ENCODE results near the gene GRIK2. TPM values are rescaled to one million over a fixed set of nuclear protein-coding genes. Genes with fewer than 3 reads are reported as not detected.

Gene GRIK2
- total RNA-seq, 1 experiment from 2014 or later = 0.70 TPM

DNA sequence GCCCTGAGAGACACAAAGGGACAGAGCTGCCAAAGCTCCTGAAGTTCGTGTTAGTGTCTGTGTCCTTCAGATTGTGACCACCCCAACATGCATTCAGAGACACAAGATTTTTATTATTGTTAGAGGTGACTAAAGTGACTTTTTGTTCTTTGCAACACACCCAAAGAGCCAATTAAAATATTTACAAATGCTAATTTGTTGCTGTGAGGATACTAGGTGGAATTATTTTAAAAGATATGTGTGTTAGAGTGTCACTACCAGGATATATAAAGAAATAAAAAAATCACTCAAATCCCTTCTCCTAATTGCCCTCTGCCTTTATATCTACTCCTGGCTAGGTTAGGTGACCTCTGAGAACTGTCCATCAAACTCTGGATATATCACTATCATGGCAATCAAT is 160.7 kb downstream of the GRIK2 start:
- H3K18ac ChIP-seq (ENCODE audit: insufficient read length, low read depth, low read length) = no peak overlapping the region
- H3K4me1 Mint-ChIP-seq = peaks cover 13 to 17% of the 10 kb centered on the region in 2 experiments
- no peaks in the 10 kb centered on the region for H3K79me2 ChIP-seq (ENCODE audit: insufficient read depth, low read length)
- H3K14ac ChIP-seq (ENCODE audit: insufficient read depth, low read length) = no peak overlapping the region
- H2AFZ ChIP-seq (ENCODE audit: low read length) = no peak overlapping the region
- WGBS (ENCODE audit: extremely low coverage, insufficient read length, low lambda C conversion rate) = no CpG with 5 or more reads among the region's 1 CpG
- H3K9ac ChIP-seq (ENCODE audit: extremely low read depth, insufficient read length, low read length) = no peak overlapping the region
- no peak overlapping the region for H3K56ac ChIP-seq (ENCODE audit: insufficient read length, low read depth, low read length)
- no peaks in the 10 kb centered on the region for H3K23me2 ChIP-seq (ENCODE audit: insufficient read length, low read depth, low read length, poor library complexity, severe bottlenecking)
- H3K4me2 ChIP-seq (ENCODE audit: insufficient read depth, insufficient read length, low read length) = no peak overlapping the region
- H4K8ac ChIP-seq (replicated peaks; ENCODE audit: insufficient read length, low read depth, low read length) = no peak overlapping the region
- no peaks in the 10 kb centered on the region for H3K79me1 ChIP-seq (ENCODE audit: insufficient read depth, low read depth, low read length, poor library complexity, severe bottlenecking)
- no peaks in the 10 kb centered on the region for H4K20me1 ChIP-seq (ENCODE audit: control insufficient read depth, insufficient read depth, insufficient read length)
- no peaks in the 10 kb centered on the region for H3K27me3 ChIP-seq (ENCODE audit: insufficient read depth, low read length)
- H3K9me3 Mint-ChIP-seq = no peaks in the 10 kb centered on the region
- H3K4me1 ChIP-seq (ENCODE audit: insufficient read depth, low read length) = no peaks in the 10 kb centered on the region
- H2BK20ac ChIP-seq (ENCODE audit: low read depth, low read length, poor library complexity, severe bottlenecking) = no peak overlapping the region
- H2BK5ac ChIP-seq (ENCODE audit: insufficient read length, low read length) = no peak overlapping the region
- H4K5ac ChIP-seq (ENCODE audit: insufficient read length, low read depth, low read length) = no peak overlapping the region
- no peaks in the 10 kb centered on the region for H3K36me3 Mint-ChIP-seq (ENCODE audit: insufficient read depth in 1 of 3, low read depth in 3 of 3)
- no peak for DNase-seq
- H3K23ac ChIP-seq (ENCODE audit: insufficient read length, low read depth, low read length) = no peak overlapping the region
- no peaks in the 10 kb centered on the region for H3K9me3 ChIP-seq (ENCODE audit: control insufficient read depth, low read depth, low read length)
- H3T11ph ChIP-seq (ENCODE audit: low read length) = no peak overlapping the region
- no peaks in the 10 kb centered on the region for H3K27me3 Mint-ChIP-seq (ENCODE audit: low read depth)
- no peak overlapping the region for H2BK15ac ChIP-seq (ENCODE audit: low read depth, low read length)
- no peak overlapping the region for H3K27ac ChIP-seq (ENCODE audit: insufficient read length, low read depth, low read length)
- H4K91ac ChIP-seq (ENCODE audit: insufficient read length, low read depth, low read length) = no peak overlapping the region
- H2BK120ac ChIP-seq (ENCODE audit: low read depth, low read length, poor library complexity, severe bottlenecking) = no peak overlapping the region
- TF ChIP-seq CTCF (conservative IDR thresholded peaks at IDR 0.05) = no peak
- H3K27ac Mint-ChIP-seq = no peak overlapping the region
- H3K4ac ChIP-seq (ENCODE audit: low read depth, low read length) = no peak overlapping the region
- H2AK5ac ChIP-seq (ENCODE audit: insufficient read length, low read length) = no peak overlapping the region
- no peak overlapping the region for H2BK12ac ChIP-seq (ENCODE audit: insufficient read length, low read depth, low read length)
- no peak overlapping the region for H3K4me3 Mint-ChIP-seq

Measured in H9 (cell line).